ENCODE data around the gene NHSL2.

Gene NHSL2

DNA sequence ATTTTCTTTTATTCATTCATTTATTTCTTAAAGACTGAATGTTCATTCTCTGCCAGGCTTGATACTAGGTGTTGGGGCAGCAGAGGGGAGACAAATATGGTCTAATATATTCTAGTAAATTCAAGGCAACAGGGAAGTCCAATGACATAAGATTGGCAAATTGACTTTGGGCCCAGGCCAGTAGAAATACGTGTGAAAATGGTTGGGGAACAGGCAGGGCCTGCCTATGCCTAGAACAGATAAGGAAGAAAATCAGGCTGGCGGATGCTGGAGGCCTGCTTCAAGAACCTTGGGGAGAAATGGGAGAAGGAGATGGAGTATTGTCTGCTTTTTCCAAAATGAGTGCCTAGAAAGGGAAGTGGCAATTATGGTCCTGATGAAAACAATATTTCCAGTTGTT, 112.4 kb downstream of the NHSL2 start:
- DNase-seq, result no peak

DNA sequence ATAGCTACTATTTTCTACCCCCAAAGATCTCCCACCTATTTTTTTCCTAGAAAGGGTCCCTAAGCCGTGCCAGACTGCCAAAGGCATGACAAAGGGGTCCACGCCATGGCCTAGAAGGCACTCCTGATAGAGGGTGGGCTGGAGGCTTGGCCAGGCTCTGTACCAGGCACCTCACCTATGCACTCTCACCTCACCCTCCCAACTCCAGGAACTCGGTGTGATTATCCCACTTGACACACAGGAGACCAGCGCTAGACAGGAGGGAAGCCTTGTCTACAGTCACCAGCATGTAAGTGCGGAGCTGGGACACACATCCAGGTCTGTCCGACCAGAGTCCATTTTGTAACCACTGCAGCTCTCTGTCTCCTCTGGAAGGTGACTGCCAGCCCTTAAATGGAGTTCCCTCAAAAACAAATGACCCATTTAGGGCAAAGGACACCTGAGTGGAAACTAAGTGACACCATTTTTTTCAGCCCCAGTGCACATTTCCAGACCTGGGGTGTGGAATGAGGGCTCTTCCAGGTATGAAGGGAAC, 114.7 kb downstream of the NHSL2 start:
- no peak for DNase-seq

DNA sequence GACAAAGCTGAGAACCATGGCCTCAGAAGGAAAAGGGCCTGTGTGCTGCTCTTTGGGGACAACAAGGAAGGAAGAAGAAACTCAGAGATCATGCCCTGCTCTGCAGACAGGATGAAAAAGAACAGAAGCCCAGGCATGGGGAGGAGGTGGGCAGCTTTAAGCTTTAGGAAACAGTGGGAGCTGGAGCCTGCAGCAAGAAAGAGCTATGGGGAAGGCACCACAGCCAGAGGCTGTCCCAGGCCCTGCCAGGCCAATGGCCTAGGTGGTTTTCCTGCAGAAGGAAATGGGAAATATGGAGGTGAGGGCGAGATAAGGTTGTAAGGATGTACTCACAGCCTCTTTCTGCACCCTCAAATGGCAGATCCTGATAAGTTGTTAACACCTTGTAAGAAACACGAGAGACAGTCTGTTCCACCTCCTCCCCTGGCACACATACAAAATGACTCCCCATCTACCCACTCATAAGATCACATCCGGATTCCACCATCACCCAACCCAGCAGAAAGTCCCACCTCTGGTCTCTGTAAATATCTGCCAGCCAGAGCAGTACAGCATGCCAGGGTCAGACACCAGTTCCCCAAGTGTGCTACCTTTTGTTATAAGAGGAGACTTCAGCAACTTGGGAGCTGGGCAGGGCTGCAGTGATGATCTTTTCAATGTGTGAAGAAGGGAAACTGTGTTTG, 115.8 kb downstream of the NHSL2 start:
- DNase-seq, result no peak

DNA sequence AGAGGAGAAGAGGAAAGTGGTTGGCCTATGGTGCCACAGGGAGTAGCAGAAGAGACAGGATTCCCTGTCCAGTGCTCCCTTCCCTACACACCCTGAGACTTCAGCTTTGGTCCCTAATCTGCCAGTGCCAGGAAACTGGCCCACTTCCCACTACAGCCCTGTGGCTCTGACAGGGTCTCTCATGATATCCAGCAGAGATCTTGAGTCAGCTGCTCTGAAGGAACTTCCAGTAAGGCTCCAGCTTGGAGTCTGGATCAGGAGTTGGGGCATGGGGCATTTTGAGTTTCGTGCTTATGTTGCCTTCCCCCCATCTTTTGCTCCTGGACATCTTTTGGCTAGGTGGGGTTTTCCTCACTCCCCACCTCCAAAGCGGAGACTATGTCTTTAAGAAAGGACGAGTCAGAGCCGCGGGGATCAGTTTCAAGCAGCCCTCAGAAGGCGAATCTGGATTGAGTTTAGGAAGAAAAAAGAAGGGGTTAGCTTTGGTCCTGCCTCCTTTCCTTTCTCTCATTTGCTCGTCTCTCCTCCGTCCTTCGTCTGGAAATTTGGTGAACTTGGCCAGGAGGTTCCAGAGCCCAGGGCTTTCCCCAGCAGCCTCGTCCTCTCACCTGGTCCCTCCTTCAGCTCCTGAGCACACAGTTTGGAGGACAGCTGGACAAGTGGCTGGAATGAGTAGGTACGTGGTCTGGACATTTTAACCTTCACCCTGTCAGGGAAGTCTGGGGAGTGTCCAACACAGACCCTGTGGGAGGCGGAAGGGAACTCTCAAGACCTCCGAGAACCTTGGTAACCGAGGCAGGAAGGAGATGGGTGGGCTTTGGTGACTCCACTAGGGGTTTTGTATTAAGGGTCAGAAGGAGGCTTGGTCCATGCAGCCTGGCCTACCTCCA, 116.6 kb downstream of the NHSL2 start:
- DNase-seq, result no peak

DNA sequence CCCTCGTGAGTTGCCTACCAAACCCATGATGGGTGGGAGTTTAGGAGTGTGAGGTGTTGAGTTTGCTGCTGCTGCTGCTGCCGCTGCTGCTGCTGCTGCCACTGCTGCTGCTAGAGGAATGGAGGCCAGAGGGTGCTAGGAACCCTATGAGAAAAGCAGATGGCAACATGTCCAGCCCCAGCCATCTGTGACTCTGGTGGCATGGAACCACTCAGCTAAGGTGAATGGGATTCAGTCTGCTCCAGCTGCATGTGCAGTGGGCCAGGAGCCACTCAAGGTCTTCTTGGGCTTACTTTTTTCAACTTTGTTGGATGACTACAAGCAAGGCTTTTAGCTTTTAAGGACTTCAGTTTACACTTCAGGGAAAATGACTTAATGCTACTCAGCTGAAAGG, 117.3 kb downstream of the NHSL2 start:
- no peak for DNase-seq

DNA sequence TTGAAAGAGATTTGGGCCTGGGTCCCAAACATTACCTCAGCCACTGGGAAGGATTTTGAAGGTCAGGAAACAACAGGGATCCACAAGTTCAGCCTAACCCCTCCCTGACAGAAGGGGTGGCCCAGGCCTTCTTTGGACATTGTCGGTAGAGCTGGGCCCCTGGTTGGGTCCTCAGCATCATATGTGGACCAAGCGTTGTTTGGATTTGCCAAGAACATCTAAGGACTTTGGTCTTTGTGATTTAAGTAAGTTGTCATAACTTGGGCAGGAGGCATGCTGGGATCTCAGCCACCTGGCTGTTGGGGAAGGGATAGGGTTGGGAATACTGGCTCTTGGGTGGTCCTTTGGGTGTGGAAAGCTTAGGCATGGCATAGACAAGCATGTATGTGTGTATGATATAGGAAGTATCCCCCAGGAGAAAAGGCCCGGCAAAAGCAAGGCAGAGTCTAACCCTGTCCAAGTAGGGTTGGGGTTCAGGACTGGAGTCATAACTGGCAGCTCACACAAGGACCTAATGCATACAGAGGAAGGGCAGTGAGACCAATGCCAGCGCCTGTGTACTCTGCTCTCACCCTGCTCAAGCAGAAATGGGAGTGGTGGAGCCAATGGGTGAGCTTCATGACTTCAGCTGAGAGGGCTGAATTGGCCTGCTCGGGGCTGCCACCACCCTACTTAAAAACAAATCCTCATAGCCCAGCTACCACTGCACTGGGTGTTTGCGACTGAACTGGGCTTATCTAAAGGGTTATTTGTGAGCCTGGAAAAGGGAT, 118.2 kb downstream of the NHSL2 start:
- no peak for DNase-seq

DNA sequence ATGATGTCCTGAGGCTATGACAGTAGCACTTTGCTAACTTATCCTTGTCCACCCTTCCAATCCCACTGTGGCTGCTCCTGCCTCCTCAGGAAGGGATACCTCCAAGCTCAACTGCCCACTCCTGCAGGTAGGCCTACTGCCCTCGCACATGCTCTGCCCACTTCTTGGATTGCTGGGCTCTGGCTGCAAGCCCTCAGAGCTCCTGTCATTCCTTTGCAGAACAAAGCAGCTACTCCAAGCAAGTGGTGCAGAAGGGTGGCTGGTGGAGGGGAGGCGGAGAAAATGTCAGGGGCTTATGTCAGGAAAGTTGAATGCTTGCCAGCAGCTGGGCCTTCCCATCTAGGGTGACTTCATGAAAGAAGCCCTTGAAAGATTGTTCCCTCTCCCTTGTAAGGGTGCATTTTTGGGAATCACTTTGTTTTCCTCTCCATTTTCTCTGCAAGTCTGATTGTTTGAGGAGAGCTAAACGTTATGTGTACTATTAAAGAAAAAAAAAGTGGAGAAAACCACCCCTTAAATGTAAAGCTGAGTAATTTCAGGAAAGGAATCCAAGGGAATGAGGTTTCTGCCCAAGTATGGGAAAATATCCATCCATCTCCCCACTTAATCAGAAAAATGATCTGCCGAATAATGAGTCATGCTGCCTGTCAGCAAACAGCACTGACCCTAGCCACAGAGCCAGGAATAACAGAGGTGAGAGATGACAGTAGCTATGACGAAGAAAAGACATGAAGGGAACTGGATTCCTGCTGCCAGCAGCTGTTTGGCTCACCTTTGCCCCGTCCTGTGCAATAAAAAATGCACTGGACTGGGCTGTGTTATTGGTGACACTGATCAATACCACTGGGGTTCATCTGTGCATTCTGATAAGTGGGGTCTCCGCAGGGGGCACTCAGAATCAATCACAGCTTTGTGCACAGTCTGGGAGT, 119.1 kb downstream of the NHSL2 start:
- no peak for DNase-seq

DNA sequence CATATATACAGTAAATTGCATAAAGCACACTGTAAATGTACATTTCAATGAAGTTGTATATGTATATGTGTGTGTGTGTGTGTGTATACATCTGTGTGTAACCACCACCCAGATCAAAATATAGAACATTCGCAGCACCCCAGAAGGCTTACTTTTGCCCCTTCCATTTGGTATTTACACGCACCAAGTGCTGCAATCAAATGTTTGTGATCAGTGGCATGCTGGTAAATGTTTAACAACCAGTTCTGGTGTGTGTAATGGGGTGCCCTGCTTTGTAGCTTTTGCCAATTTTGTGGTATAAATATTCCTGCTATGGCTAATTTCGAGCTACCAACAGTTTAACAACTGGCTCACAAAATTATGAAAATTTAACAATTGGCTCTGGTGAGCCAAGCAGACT, 119.8 kb downstream of the NHSL2 start:
- no peak for DNase-seq

DNA sequence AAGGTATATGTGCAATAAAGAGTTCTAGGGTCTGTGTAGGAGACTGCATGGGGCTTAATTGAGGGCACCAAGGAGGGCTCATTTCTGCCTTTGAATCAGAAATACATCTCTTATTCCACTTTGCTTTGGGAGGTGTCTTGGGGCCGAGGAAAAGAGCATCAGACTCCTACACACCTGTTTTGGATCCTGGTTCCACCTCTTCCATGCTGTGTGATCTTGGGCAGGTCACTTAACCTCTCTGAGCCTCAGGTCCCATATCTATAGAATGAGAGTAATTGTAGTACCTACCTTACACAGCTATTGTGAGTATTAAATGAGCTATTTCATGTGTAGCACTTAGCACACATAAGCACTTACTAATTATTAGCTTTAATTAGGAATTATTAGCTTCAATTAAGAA, 120.5 kb downstream of the NHSL2 start:
- no peak for DNase-seq

DNA sequence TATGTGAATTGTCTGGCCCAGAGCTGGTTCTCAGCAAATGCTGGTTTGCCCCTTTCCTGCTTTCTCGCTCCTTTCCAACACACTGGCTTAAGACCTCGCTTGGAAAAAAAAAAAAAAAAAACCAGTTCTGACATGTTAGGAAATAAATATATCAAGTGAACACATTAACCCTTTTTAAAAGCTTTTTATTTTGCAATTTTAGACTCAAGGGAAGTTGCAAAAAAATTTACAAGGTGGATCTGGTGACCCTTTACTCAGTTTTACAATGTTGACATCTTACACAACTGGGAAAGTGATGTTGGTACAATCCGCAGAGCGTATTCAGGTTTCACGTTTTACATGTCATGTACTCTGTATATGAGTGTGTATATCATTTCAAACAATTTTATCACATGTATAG, 121.0 kb downstream of the NHSL2 start:
- no peak for DNase-seq

DNA sequence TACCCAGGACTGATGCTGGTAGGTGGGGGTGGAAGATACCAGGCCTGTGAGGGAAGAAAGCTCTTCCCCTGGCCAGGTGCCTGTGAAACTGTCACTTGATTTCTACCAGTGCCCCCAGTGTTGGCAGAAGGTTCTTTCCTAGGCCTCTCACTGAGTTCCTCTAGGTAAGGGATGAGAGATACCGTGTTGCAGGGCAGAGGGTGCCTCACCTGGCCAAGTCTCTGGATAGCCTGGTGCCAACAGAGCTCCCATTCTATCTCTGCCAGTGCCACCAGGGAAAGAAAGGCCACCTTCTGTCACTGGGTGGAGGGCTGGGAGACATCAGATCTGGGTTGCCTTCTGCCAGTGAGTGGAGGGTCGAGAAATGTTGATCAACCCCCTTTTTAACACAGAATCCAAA, 127.0 kb downstream of the NHSL2 start:
- DNase-seq, result no peak

DNA sequence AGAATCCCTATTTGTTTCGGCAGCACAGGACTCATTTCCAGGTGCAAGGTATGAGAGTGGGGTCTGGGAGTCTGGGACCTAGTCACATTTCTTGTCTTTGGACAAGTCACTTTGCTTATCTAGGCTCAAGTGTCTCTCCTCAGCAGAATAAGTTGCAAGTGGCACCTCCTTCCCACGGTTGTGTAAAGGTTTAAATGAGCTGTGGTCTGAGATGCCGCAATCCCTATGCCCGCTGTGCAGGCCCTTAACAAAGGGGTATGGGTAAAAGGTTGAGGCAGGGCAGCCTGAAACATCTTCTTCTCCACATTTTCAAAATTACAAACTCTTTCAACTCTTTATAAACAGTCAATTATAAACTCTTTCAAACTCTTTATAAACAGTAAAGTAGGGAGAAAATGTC, 127.4 kb downstream of the NHSL2 start:
- no peak for DNase-seq

DNA sequence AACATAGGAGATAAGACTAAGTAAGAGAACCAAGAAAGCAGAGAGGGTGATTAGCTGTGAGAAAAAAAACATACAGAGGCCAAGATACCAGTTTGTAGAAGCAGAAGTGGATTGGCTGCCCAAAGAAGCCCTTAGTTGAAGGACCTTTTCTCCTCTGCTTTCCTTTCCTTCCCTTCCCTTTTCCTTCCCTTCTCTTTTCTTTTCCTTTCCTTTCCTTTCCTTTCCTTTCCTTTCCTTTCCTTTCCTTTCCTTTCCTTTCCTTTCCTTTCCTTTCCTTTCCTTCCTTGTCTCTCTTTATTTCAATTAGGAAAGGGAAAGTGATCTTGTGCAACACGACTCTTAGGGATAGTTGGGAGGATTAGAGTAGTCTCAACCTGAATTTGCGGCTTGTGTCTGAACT, 128.2 kb downstream of the NHSL2 start:
- no peak for DNase-seq

DNA sequence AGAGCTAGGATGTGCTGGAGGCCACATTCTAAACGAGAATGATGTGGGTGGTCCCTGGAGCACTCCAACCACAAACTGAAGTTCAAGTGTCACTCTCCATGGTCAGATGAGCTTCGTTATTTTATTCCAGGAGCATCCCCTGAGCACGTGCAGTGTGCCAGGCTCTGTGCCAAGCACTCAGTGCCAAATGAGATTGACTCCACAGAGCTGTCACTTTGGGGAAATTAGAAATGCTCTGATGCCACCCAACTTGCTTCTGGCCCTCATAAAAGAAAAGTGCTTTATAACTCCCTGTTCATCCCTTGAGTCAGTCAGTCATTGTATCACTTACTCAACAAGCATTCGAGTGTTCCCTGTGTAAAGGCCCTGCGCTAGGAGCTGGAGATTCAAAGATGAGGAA, 129.9 kb downstream of the NHSL2 start:
- DNase-seq, result no peak

DNA sequence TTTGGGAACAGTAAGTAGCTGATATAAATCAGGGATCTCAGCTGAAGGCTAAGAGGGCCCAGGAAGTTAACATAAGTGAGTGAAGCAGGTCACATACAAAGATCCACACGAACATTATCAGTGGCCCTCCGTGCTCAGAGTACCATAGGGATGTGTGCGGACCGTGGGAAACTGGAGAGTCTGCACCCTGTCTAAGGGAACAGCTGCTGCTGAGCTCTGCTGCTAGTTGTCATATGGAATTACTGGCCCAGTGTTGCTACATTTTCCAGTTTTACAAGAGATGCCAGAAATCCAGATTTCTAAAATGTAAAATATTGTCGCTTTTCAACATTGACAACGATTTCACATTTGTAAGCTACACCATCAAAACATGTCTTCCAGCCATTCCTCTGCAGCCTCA, 130.5 kb downstream of the NHSL2 start:
- DNase-seq, result no peak

DNA sequence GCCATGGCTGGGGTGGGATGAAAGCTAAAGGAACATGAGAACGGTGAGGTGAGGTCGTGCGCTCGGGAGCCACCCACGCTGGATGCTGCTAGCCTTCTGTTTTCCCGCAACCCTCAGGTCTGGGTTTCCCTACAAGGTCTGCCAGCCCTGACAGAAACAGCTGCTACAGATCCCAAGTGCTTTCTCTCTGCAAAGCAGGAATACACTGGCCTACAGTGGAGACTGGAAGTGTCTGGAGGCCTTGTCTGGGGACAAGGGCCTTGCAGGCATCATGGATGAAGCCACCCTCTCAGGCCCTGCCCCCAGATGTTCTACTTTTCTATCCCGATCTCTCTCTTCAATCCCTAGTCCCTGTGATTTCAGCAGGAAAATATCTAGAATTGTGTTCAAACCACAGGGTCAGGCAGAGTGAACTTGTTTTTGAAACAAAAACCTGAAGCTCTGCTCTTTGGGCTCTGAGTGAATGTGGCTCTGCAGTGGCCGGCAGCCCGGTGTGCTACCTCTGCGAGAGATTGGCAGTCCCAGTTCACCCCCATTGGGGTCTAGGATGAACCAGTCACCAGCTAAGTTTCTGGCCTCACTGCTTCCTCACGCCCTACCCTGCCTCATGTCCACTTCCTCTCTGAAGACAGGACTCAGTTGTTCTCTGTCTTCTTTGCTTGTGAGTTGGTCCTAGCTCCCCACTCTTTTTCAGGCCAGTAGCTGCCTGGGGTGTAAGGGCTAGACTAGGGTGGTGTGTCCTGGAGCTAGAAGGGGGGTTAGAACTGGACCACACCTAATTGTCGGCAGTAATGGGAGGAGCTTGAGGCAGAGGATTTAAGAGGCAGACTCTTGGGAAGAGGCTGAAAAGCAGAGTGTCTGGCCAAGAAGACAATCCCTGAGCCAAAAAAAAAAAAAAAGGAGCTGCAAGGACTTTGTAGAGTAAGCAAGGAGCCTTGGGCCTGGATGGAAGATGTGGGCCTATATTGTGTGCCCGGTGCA, 131.5 kb downstream of the NHSL2 start:
- DNase-seq, result no peak

DNA sequence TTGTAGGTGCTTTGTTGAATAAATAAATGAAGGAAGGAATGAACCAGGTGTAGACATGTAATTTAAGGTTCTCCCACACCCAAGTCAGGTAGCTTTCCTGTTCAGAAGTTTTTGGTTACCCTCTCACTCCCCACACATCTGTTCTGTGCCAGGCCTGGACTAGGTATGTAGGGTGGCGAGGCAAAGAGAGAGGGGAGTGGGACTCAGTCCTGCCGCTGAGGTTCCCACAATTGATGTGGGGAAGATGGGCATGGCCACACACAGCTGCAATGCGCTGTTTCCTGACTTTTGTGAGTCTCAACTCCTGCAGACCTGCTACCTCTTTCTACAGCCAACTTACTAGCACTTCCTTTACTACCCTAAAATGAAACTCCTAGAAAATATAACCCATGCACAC, 132.2 kb downstream of the NHSL2 start:
- no peak for DNase-seq

DNA sequence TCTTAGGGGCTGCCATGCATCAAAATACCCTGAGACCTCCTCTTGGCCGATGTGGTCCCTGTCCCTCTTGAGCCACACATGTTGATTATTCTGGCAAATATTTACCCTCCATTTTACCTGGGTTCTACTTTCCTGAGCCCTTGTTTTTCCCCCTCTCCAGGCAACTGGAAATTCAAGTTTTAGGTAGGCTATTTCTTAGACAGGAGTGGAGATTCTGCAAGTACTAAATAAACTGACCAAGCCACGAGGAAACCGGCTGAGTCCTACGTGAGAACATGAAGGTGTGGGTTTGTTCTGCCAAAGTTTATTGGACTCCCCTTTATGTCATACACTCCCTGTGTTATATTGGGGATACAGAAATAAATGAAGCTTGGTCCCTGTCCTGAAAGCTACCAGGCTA, 133.0 kb downstream of the NHSL2 start:
- DNase-seq, result no peak

DNA sequence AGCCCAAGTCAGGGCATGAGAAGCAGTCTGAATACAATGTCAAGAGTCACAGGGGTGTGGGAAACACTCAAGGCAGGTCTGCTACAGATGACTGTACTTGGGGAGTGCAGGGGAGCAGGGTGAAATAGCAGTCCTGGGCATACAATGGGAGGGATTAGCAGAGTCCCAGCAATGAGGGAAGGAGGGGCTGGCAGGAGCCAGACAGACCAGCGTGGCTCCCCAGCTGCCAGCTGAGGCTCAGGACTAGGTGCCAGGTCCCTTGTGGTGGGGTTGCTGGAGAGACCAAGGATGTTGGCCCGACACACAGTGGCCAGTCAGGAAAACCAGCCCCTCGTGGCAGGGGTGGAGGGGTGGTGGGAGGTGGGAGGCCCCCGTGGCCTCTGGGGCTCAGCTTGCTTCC, 134.5 kb downstream of the NHSL2 start:
- no peak for DNase-seq

DNA sequence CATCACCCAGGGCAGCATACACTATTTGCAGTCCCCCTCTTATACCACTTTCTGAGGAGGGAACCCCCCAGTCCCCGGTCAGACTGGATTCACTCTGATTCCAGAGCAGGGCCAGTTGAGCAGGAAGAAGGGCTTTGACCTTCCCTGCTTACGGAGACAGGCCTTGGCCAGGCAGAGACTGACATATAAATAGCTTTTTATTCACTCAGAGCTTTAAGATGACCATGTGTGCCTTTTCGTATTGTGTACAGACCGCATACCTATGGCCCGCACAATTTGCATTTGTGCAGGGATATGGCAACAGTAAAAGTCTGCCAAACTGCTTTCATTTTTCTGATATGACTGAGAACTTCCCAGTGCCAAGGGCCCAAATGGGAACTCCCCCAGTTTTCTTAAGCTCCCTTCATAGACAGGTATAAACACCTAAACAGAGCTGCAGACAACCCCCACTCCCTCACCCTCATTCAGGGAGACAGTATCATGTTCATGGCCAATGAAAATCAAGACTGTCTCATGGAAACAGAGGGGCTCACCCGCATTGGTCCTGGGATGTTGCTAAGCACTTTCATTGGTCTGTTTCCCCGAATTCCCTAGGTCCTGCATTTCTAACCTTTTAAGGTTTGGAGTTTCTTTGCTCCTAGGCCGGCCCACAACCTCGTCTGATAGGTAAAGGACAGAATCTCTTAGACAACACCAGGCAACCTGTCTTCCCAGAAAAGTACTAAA, 135.1 kb downstream of the NHSL2 start:
- no peak for DNase-seq
